K562 (cell line): ENCODE results near the gene LTBP4. TPM values are rescaled to one million over a fixed set of nuclear protein-coding genes. Genes with fewer than 3 reads are reported as not detected.

Source experiments
- CAMTA2 ChIP-seq: fragments of 250-450 bp; sonication (Bioruptor Pico); conservative IDR thresholded peaks from 2 replicates; pipeline ENCODE4 v1.5.1; 2022
- ELF1 ChIP-seq: fragments of 200-800 bp; sonication (Bioruptor generic); IDR thresholded peaks from 2 replicates; pipeline ENCODE4 v1.6.1; 2016; ENCODE audit warnings: missing genetic modification characterization, missing compliant biosample characterization
- HEY1 ChIP-seq: fragments of 250-450 bp; sonication (Bioruptor Pico); IDR thresholded peaks from 2 replicates; pipeline ENCODE4 v1.5.0; 2020; ENCODE audit warnings: mild to moderate bottlenecking, moderate library complexity, borderline replicate concordance
- LEF1 ChIP-seq: fragments of 450-650 bp; IDR thresholded peaks from 2 replicates; pipeline ENCODE4 v1.6.1; 2016; ENCODE audit warnings: mild to moderate bottlenecking
- POLR2A ChIP-seq: fragments of 450-650 bp; conservative IDR thresholded peaks from 2 replicates; pipeline ENCODE4 v1.6.1; 2016
- RFX7 ChIP-seq: fragments of 250-450 bp; sonication (Bioruptor Pico); IDR thresholded peaks from 2 replicates; pipeline ENCODE4 v1.5.1; 2021; ENCODE audit warnings: mild to moderate bottlenecking
- ZFX ChIP-seq: sonication (generic); formaldehyde crosslinking; IDR thresholded peaks from 2 replicates; pipeline ENCODE4 v1.8.0; 2022; ENCODE audit warnings: mild to moderate bottlenecking, missing genetic modification reagents, moderate library complexity
- ZNF134 ChIP-seq: fragments of 250-450 bp; sonication (Bioruptor Pico); conservative IDR thresholded peaks from 2 replicates; pipeline ENCODE4 v1.4.0; 2020
- polyA plus RNA-seq, 8 experiments: library from polyadenylated mRNA; depleted of rRNA in 4 of 8; stranded (reverse) in 5 of 8; unstranded in 3 of 8; fragments of >200 nt; fragmentation: Nextera tagmentation in 2 of 8; fragmentation: Illumina TruSeq in 1 of 8; extraction: Ambion mirVana in 2 of 8; extraction: Trizol in 1 of 8; gene quantifications; 2 replicates each; pipeline versions ENCODE4 v1.2.1 to v1.2.3, GENCODE V29; 2011 to 2014; ENCODE audit warnings: inconsistent platforms in 1 of 8, missing spikeins in 1 of 8
- total RNA-seq, 7 experiments: library from RNA; depleted of rRNA in 6 of 7; stranded (reverse); fragments of >200 nt in 6 of 7; fragmentation: Illumina TruSeq in 2 of 7; extraction: Trizol in 2 of 7; gene quantifications; 2 replicates each; pipeline versions ENCODE4 v1.2.1 to v1.2.3, GENCODE V29; 2011 to 2021; ENCODE audit warnings: low replicate concordance in 1 of 7
- TF ChIP-seq, protein P1 (sequence below): fragments of 250-450 bp; sonication (Bioruptor Pico); IDR thresholded peaks from 2 replicates; pipeline ENCODE4 v1.5.1; 2021; ENCODE audit warnings: mild to moderate bottlenecking
- TF ChIP-seq, protein P2 (sequence below), 3 experiments: fragments of 200-800 bp in 1 of 3; fragments of 250-450 bp in 1 of 3; fragments of 450-650 bp in 1 of 3; sonication (Bioruptor Pico) in 1 of 3; sonication (Bioruptor generic) in 1 of 3; formaldehyde crosslinking in 1 of 3; IDR thresholded peaks; 2 replicates each; pipeline versions ENCODE4 v1.6.1 to v1.8.0; 2016 to 2022; ENCODE audit warnings: mild to moderate bottlenecking in 2 of 3, missing genetic modification characterization in 2 of 3, missing compliant biosample characterization in 1 of 3, moderate library complexity in 1 of 3
- TF ChIP-seq, protein P3 (sequence below): IDR thresholded peaks from 2 replicates; pipeline ENCODE4 v1.6.1; 2011; ENCODE audit warnings: borderline replicate concordance, low read depth, mild to moderate bottlenecking, moderate library complexity, low read length; ENCODE audit not compliant: insufficient read depth, poor library complexity, severe bottlenecking
- TF ChIP-seq, protein P4 (sequence below): sonication (generic); formaldehyde crosslinking; IDR thresholded peaks from 2 replicates; pipeline ENCODE4 v1.8.1; 2023; ENCODE audit warnings: mild to moderate bottlenecking, missing genetic modification reagents
- TF ChIP-seq, protein P5 (sequence below): sonication (generic); formaldehyde crosslinking; IDR thresholded peaks from 2 replicates; pipeline ENCODE4 v1.8.0; 2022; ENCODE audit warnings: mild to moderate bottlenecking, missing genetic modification reagents

Gene LTBP4
- total and polyA plus RNA-seq, 9 of the 15 experiments (the other 6 are each of a cell fraction or from before 2014, with no cell fraction given), result 0.35 to 160 (median 31.6) TPM

DNA sequence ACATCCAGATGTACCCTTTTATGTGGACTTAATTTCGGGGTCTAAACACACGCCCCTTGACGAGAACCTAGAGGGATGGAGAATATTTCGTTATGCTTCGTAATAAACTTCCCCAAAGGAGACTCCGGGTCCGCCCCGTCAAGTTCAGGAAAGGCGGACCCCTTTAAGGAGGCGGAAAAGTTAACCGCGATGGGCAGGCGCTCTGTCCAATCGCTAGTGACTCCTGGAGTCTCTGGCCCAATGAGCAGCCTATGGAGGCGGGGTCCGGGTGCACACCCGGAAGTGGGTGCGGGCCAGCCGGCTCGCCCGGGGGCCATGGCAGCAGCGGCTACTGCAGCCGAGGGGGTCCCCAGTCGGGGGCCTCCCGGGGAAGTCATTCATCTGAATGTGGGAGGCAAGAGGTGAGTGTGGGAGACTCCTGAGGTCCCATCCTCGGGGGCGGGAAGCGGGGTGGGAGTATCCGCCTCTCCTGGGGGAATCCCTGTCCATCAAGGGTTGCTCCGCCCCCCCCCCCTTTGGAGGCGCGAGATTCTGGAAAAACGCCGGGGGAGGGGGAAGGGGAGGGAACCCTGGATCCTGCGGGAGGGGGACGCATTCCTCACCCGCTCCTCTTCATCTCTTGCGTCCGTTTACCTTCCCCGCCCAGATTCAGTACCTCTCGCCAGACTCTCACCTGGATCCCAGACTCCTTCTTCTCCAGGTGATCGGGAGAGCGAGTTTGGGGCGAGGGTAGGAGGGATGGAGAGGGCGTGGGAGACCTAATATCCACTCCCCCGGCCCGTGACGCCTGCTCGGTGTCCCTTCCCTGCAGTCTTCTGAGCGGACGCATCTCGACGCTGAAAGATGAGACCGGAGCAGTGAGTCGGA, 24.4 kb upstream of the LTBP4 start, which contains the start of gene SHKBP1 (continued):
- TF ChIP-seq, protein P1, sequence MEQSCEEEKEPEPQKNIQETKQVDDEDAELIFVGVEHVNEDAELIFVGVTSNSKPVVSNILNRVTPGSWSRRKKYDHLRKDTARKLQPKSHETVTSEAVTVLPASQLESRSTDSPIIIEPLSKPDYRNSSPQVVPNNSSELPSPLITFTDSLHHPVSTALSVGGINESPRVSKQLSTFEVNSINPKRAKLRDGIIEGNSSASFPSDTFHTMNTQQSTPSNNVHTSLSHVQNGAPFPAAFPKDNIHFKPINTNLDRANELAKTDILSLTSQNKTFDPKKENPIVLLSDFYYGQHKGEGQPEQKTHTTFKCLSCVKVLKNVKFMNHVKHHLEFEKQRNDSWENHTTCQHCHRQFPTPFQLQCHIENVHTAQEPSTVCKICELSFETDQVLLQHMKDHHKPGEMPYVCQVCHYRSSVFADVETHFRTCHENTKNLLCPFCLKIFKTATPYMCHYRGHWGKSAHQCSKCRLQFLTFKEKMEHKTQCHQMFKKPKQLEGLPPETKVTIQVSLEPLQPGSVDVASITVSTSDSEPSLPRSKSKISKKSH (CRISPR knock-in tag), result no peak
- no peak for TF ChIP-seq CAMTA2
- TF ChIP-seq RFX7 (CRISPR knock-in tag), result no peak
- TF ChIP-seq, protein P2, sequence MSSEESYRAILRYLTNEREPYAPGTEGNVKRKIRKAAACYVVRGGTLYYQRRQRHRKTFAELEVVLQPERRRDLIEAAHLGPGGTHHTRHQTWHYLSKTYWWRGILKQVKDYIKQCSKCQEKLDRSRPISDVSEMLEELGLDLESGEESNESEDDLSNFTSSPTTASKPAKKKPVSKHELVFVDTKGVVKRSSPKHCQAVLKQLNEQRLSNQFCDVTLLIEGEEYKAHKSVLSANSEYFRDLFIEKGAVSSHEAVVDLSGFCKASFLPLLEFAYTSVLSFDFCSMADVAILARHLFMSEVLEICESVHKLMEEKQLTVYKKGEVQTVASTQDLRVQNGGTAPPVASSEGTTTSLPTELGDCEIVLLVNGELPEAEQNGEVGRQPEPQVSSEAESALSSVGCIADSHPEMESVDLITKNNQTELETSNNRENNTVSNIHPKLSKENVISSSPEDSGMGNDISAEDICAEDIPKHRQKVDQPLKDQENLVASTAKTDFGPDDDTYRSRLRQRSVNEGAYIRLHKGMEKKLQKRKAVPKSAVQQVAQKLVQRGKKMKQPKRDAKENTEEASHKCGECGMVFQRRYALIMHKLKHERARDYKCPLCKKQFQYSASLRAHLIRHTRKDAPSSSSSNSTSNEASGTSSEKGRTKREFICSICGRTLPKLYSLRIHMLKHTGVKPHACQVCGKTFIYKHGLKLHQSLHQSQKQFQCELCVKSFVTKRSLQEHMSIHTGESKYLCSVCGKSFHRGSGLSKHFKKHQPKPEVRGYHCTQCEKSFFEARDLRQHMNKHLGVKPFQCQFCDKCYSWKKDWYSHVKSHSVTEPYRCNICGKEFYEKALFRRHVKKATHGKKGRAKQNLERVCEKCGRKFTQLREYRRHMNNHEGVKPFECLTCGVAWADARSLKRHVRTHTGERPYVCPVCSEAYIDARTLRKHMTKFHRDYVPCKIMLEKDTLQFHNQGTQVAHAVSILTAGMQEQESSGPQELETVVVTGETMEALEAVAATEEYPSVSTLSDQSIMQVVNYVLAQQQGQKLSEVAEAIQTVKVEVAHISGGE (CRISPR knock-in tag; IDR thresholded peaks at IDR 0.05), result peak in 1 of 3 experiments; percentile 52; a peak in 1 of 6 replicates
- TF ChIP-seq ZFX (CRISPR knock-in tag), result no peak
- TF ChIP-seq, protein P3, sequence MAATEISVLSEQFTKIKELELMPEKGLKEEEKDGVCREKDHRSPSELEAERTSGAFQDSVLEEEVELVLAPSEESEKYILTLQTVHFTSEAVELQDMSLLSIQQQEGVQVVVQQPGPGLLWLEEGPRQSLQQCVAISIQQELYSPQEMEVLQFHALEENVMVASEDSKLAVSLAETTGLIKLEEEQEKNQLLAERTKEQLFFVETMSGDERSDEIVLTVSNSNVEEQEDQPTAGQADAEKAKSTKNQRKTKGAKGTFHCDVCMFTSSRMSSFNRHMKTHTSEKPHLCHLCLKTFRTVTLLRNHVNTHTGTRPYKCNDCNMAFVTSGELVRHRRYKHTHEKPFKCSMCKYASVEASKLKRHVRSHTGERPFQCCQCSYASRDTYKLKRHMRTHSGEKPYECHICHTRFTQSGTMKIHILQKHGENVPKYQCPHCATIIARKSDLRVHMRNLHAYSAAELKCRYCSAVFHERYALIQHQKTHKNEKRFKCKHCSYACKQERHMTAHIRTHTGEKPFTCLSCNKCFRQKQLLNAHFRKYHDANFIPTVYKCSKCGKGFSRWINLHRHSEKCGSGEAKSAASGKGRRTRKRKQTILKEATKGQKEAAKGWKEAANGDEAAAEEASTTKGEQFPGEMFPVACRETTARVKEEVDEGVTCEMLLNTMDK, result no peak
- TF ChIP-seq, protein P4, sequence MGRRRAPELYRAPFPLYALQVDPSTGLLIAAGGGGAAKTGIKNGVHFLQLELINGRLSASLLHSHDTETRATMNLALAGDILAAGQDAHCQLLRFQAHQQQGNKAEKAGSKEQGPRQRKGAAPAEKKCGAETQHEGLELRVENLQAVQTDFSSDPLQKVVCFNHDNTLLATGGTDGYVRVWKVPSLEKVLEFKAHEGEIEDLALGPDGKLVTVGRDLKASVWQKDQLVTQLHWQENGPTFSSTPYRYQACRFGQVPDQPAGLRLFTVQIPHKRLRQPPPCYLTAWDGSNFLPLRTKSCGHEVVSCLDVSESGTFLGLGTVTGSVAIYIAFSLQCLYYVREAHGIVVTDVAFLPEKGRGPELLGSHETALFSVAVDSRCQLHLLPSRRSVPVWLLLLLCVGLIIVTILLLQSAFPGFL (CRISPR knock-in tag), result no peak
- 0 out of 2 replicates have a peak, but pooled peaks have one; percentile 39 for TF ChIP-seq LEF1
- TF ChIP-seq, protein P5, sequence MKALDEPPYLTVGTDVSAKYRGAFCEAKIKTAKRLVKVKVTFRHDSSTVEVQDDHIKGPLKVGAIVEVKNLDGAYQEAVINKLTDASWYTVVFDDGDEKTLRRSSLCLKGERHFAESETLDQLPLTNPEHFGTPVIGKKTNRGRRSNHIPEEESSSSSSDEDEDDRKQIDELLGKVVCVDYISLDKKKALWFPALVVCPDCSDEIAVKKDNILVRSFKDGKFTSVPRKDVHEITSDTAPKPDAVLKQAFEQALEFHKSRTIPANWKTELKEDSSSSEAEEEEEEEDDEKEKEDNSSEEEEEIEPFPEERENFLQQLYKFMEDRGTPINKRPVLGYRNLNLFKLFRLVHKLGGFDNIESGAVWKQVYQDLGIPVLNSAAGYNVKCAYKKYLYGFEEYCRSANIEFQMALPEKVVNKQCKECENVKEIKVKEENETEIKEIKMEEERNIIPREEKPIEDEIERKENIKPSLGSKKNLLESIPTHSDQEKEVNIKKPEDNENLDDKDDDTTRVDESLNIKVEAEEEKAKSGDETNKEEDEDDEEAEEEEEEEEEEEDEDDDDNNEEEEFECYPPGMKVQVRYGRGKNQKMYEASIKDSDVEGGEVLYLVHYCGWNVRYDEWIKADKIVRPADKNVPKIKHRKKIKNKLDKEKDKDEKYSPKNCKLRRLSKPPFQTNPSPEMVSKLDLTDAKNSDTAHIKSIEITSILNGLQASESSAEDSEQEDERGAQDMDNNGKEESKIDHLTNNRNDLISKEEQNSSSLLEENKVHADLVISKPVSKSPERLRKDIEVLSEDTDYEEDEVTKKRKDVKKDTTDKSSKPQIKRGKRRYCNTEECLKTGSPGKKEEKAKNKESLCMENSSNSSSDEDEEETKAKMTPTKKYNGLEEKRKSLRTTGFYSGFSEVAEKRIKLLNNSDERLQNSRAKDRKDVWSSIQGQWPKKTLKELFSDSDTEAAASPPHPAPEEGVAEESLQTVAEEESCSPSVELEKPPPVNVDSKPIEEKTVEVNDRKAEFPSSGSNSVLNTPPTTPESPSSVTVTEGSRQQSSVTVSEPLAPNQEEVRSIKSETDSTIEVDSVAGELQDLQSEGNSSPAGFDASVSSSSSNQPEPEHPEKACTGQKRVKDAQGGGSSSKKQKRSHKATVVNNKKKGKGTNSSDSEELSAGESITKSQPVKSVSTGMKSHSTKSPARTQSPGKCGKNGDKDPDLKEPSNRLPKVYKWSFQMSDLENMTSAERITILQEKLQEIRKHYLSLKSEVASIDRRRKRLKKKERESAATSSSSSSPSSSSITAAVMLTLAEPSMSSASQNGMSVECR (CRISPR knock-in tag), result no peak; the same call in 1 of the 2 replicates
- no peak for TF ChIP-seq ZNF134 (CRISPR knock-in tag)
- TF ChIP-seq POLR2A, result peak; percentile 72
- TF ChIP-seq HEY1 (CRISPR knock-in tag), result no peak
- peak; percentile 100 for TF ChIP-seq ELF1 (tag)
